ENCODE results near the gene PAPPA2.

PAPPA2 gene

DNA sequence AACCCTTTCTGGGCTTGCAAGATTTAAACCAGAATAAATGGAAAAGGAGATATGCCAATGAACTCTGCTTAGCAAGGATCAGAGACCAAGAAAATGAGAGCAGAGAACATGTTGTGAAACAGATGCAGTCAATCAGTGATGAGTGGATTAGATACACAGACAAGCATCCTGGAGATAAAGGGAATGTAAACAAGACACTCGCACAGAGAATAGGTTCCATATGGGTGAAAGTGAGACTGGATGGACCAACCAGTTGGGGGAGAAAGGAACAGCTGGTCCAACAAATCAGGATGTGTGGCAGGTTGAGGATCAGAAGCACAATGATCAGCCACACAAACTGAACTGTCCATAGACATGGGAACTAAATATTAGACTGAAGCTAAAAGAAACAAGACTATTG is 363.3 kb downstream of the PAPPA2 start:
- no peak for DNase-seq

GRCh38 chr1:176829261-176829660 is 366.3 kb downstream of the PAPPA2 start:
- DNase-seq, result no peak

DNA sequence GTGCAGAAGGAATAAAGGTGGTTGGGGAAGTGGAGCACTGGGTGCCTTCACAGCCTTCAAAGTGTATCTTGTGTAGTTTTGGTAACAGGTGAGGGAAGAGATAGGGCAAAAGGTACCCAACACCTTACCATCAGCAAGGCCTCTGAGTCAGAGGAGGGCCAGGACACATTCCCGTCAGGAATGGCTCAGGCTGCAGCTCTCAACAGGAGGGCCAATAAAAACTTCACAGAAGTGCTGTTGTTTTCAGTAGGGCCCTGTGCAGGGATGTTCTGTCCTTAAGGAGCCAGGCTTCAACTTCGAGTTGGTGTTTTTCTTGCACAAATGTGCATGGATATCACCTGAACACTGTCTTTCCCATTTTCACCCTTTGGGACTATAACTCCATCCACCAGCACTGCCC is 368.2 kb downstream of the PAPPA2 start:
- DNase-seq, result no peak

DNA sequence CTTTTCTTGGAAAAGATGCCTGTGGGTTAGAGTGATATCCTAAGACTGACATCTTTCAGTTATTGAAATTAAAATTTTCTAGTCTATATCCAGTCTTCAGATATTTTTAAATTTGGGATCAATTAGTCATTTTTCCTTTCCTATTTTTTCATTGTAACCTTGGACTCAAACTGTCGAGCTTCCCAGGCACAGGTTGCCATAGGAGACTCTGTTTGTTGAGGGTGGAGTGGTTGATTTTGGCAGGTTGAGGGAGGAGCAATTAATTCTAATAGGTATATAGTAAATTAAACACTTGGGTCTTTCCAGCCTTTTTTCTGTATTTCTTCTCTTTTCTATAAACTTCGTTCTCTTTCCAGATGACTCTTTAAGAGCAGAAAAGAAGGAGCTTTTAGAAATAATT is 374.7 kb downstream of the PAPPA2 start:
- no peak for DNase-seq

GRCh38 chr1:176838276-176838995 is 375.5 kb downstream of the PAPPA2 start:
- DNase-seq, result no peak

- DNase-seq, result no peak
These were observed 376.2 kb downstream of the PAPPA2 start for GRCh38 chr1:176839216-176839615.

GRCh38 chr1:176841238-176841637 is 378.3 kb downstream of the PAPPA2 start:
- no peak for DNase-seq

- no peak for DNase-seq
These were observed 380.6 kb downstream of the PAPPA2 start for GRCh38 chr1:176843352-176844297.

GRCh38 chr1:176847052-176847451 is 384.1 kb downstream of the PAPPA2 start:
- no peak for DNase-seq

GRCh38 chr1:176849281-176849680 is 386.3 kb downstream of the PAPPA2 start:
- DNase-seq, result no peak

GRCh38 chr1:176850871-176851270 is 387.9 kb downstream of the PAPPA2 start:
- no peak for DNase-seq

- DNase-seq, result no peak
These were observed 389.1 kb downstream of the PAPPA2 start for GRCh38 chr1:176852124-176852523.

DNA sequence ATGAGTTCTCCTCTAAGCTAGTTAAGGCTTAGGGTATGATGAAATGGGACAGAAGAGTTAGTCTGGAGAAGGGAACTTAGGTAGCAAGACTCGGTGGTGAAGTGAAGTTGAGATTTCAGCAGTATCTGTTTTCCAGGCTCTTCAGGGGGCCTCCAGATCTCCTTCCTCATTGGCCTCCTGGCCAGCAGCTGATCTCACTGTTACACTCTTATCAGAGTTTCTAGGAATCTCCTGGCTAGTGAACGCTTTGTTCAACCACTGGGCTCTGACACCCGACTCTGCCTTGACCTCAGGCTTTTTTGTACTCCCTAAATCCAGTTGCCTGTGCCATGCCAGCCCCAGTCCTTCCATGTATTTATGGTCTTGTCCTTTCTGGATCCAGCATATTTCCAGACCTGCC is 390.5 kb downstream of the PAPPA2 start:
- no peak for DNase-seq

- DNase-seq, result no peak
These were observed 391.1 kb downstream of the PAPPA2 start for GRCh38 chr1:176854121-176854520.

GRCh38 chr1:176854758-176855745 is 392.1 kb downstream of the PAPPA2 start:
- no peak for DNase-seq

DNA sequence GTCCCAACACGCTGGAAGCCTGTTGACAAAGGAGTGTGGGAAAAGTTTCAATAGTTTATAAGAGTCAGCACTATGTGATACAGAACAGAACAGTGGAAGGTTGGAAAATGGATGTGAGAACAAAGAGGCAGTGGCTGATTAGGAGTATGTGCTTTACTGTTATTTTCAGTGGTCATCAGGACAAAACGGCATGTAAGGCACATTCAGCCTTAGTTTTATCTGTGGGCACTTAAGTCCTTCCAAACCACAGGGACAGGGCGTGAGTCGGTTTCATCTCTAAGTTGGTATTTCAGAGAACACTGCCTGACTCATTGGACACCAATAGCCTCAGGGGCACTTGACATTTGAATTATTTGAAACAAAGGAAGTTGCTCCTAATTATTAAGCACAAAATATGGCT is 394.7 kb downstream of the PAPPA2 start:
- no peak for DNase-seq

GRCh38 chr1:176858433-176858916 is 395.5 kb downstream of the PAPPA2 start:
- no peak for DNase-seq

DNA sequence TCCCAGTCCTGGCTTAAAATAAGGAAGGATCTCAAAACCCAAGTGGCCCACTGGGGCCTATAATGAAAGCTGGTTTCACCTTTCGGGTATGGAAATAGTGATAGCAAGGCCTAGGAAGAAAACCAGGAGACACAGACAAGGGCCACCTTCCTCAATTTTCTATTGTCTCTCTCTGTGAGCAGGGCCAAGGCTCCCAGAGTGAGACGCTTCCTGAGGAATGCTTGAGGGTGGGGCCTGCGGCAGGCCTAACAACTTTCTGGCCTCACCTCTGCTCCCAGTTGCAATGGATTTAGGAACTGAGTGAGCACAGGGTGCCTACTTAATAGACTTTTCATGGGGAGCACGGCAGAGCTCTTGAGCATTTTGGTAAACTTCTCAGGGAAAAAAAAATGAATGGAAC is 400.6 kb downstream of the PAPPA2 start:
- DNase-seq, result no peak

DNA sequence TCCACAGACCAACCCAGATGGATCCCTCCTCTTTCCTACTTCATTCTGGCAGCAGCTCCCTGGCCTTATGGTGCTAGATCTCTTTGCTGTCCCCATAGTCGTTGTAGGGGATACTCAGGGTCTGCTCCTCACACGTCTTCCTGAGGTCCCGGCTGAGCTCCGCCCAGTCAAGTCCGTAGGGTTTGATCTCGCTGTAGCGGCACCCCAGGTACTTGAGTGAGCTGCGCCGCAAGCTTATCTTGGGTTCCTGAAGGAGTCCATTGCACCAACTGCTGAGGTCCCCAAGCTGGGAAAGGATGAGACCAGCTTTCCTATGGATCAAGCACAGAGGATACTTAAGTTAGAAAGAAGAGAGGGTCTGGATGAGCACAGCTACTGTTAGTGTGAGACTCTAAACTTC is 401.2 kb downstream of the PAPPA2 start:
- DNase-seq, result no peak

DNA sequence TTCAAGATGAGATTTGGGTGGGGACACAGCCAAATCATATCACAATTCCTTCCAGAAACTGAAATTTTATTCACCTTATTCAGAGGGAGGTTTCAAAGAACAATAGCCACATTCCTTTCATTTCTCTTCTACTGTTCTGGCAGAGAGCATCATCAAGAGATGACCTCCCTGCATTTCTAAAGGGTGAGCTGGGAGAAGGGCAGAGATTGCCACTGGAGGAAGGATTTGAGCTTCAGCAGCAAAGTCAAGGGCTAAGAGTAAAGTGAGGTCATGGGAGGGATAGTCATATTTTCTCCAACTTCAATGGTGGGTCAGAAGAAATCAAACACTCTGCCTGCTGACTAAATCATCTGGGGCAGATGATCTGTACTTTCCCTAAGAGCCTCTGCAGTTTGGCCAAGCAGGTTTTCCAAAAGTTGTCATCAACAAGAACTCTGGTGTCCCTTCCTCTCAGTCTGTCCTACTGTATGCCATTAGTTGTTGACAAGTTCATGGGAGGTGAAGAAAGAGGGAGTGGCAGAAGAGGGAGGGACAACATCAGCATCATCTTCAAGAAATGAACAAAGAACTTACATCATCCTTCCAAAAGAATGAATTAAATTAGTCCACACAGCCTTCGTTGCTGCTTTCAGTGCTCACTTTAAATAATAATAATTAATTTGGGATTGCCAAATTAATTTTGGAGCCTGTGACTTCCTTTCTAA is 403.2 kb downstream of the PAPPA2 start:
- no peak for DNase-seq

DNA sequence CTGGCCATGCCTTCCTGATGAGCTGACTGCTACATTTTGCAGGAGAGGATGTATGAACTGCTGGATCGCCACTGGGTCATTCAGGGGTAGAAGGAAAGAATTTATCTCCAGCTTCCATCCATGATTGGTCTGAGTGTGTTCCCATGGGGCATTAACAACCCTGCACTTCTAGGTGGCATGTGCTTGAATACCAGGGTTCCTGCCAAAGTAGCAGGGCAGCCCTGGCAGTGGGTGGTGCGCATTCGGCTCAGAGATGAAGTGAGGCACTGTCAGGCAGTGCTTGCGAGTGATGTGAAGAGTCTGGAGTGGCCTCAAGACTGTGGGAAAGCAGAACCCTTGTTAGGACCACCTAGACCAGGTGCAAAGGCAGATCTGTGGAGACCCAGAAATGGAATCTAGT is 406.6 kb downstream of the PAPPA2 start:
- no peak for DNase-seq

DNA sequence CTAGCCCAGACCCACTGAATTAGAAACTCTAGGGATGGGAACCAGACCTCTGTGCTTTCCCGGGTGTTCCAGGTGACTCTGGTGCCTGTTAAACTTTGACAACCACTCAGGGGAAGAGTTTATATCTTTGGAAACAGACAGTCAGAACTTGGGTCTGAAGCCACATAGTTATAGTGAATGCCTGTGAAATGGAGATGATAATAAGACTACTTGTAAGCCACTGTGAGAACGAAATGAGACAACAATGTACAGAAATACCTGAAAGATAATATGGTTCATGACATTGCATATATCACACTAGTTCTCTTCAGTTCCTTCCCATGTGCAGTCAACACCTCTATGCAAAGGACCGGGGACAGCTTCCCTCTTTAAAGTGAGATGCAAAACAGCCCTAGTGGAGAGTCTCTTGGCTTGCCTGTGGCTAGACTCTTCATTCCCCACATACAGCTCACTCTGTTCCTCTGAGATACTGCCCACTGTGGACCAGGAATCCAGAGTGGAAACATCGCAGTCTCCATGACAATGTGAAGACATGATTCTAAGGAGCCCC is 414.1 kb downstream of the PAPPA2 start:
- no peak for DNase-seq
